ENCODE data around the gene FN1. TPM values are rescaled to one million over a fixed set of nuclear protein-coding genes. Genes with fewer than 3 reads are reported as not detected.

Gene FN1
- total RNA-seq, 4 donors from 2014 or later, result 24.8 to 341 (median 58.6) TPM

DNA sequence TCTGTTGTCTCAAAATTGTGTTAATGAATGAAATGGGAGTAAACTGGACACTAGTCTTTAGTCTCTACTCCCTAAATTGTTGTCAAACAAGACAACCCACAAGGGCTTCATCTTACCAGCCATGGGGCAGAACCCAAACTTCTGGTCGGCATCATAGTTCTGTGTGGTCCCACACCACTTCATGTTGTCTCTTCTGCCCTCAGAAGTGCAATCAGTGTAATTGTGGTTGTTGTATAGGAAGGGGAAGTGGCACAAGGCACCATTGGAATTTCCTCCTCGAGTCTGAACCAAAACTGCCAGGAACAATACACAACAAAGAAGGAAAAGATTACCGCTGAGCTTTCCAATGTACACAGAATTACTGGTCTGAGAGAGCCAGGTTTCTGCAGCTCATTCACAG, 12.6 kb downstream of the FN1 start:
- intact Hi-C loops (cut with DNase I; ENCODE audit: low total_unique reads) (no loop called here), in situ Hi-C loops (cut with MboI; ENCODE audit: low sequenced_read_pairs in 4 of 4) (no loop called here)
- no peak for TF ChIP-seq POLR2A (IDR thresholded peaks at IDR 0.05)
- TF ChIP-seq, protein P1, sequence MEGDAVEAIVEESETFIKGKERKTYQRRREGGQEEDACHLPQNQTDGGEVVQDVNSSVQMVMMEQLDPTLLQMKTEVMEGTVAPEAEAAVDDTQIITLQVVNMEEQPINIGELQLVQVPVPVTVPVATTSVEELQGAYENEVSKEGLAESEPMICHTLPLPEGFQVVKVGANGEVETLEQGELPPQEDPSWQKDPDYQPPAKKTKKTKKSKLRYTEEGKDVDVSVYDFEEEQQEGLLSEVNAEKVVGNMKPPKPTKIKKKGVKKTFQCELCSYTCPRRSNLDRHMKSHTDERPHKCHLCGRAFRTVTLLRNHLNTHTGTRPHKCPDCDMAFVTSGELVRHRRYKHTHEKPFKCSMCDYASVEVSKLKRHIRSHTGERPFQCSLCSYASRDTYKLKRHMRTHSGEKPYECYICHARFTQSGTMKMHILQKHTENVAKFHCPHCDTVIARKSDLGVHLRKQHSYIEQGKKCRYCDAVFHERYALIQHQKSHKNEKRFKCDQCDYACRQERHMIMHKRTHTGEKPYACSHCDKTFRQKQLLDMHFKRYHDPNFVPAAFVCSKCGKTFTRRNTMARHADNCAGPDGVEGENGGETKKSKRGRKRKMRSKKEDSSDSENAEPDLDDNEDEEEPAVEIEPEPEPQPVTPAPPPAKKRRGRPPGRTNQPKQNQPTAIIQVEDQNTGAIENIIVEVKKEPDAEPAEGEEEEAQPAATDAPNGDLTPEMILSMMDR (IDR thresholded peaks at IDR 0.05 in 4 of 5, conservative IDR thresholded peaks at IDR 0.05 in 1 of 5), result no peak
- Histone ChIP-seq H3K36me3 (no peaks in the 10 kb centered on the region), H3K4me1 (no peaks in the 10 kb centered on the region), H3K27ac (peak overlapping the region in 1 of 4 donors; percentile 11), H3K27me3 (no peaks in the 10 kb centered on the region), H3K9me3 (no peaks in the 10 kb centered on the region), H3K4me3 (no peak overlapping the region)
- no peak for ATAC-seq
- no peak for DNase-seq

DNA sequence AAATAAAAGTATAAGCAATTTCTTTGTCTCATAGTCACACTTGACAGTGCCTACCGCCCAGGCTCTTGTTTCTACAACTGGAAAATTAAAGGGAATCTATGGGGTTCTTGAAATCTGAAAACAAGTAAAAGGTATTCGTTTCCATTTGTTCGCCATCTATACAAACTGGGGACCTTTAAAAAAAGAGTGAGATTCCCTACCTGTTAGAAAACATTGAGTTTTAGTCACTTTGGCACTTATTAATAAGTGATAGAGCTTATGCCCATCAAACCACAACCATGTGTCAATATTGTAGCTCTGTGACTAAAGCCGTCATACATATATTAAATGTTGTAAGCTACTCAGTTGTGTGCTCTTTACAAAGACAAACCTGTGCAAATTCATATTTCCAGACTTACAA, 13.2 kb downstream of the FN1 start:
- Histone ChIP-seq H3K4me3 (no peak overlapping the region), H3K36me3 (no peaks in the 10 kb centered on the region), H3K9me3 (no peaks in the 10 kb centered on the region), H3K4me1 (no peaks in the 10 kb centered on the region), H3K27me3 (no peaks in the 10 kb centered on the region), H3K27ac (no peak overlapping the region)
- in situ Hi-C loops (cut with MboI; ENCODE audit: low sequenced_read_pairs in 4 of 4) (no loop called here), intact Hi-C loops (cut with DNase I; ENCODE audit: low total_unique reads) (no loop called here)
- TF ChIP-seq, protein P1 (IDR thresholded peaks at IDR 0.05 in 4 of 5, conservative IDR thresholded peaks at IDR 0.05 in 1 of 5), result no peak
- TF ChIP-seq POLR2A (IDR thresholded peaks at IDR 0.05), result no peak
- no peak for ATAC-seq
- DNase-seq, result no peak

DNA sequence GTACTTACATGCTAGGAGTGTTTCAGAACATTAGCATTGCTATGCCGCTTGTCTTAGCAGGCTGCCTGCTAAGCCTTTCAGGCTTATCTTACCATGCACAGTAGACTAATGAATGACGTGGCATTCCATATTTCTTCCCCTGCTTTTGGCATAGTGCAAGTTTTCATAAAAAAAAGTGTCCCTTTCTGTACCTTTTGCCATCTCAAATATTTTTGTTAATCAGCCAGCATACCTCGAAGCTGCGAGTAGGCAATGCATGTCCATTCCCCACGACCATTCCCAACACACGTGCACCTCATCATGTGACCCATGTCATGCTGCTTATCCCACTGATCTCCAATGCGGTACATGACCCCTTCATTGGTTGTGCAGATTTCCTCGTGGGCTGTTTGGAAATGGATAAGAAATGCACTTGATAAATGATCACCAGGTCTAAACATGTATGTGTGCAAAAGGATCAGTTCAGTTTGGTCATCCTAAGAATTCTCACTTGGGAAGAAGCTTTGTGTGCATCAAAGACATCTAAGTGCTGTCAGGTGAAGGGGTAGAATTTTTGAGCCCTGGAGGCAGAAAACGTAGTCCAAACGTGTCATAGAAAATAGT, 13.9 kb downstream of the FN1 start:
- Histone ChIP-seq H3K27me3 (no peaks in the 10 kb centered on the region), H3K36me3 (no peaks in the 10 kb centered on the region), H3K27ac (no peak overlapping the region), H3K9me3 (no peaks in the 10 kb centered on the region), H3K4me3 (no peak overlapping the region), H3K4me1 (no peaks in the 10 kb centered on the region)
- no peak for ATAC-seq
- TF ChIP-seq, protein P1 (IDR thresholded peaks at IDR 0.05 in 4 of 5, conservative IDR thresholded peaks at IDR 0.05 in 1 of 5), result no peak
- no peak for TF ChIP-seq POLR2A (IDR thresholded peaks at IDR 0.05)
- no peak for DNase-seq
- in situ Hi-C loops (cut with MboI; ENCODE audit: low sequenced_read_pairs in 4 of 4), result no loop called here
- intact Hi-C loops (cut with DNase I; ENCODE audit: low total_unique reads), result no loop called here

DNA sequence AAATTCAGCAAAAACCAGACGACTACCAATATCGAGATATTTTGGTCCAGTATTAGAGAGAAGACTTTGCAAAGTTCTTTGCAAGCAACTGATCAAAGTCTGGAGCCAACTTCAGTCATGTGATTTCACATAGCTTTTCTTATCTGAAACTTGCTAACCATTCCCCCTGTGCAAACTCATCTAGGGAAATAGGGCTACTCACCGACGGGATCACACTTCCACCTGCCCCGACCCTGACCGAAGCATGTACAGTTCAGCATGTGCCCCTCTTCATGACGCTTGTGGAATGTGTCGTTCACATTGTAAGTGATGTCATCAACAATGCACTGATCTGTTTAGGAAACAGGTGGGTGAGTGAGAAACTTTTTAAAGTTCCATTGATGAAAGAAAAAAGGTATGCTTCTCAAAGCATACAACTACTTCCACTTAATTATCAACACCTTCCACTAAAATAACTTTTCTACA, 15.4 kb downstream of the FN1 start:
- intact Hi-C loops (cut with DNase I; ENCODE audit: low total_unique reads), result no loop called here
- Histone ChIP-seq H3K4me3 (no peak overlapping the region), H3K9me3 (no peaks in the 10 kb centered on the region), H3K4me1 (no peaks in the 10 kb centered on the region), H3K27me3 (no peaks in the 10 kb centered on the region), H3K27ac (no peak overlapping the region), H3K36me3 (no peaks in the 10 kb centered on the region)
- no peak for TF ChIP-seq POLR2A (IDR thresholded peaks at IDR 0.05)
- TF ChIP-seq, protein P1 (IDR thresholded peaks at IDR 0.05 in 4 of 5, conservative IDR thresholded peaks at IDR 0.05 in 1 of 5), result no peak
- in situ Hi-C loops (cut with MboI; ENCODE audit: low sequenced_read_pairs in 4 of 4), result no loop called here
- ATAC-seq (no peak), DNase-seq (no peak)

Measured in gastrocnemius medialis (tissue), 4 donors.